ENCODE measurements around the gene GPR148. TPM values are rescaled to one million over a fixed set of nuclear protein-coding genes. Genes with fewer than 3 reads are reported as not detected.
A peak's percentile ranks its signal among the peaks of the same experiment; 100 is the strongest.
"Not testable (repeated sequence)": the region's sequence is repeated elsewhere in the genome, so short reads cannot be mapped to it uniquely, and the experiment has no call there.

The GPR148 gene, protein sequence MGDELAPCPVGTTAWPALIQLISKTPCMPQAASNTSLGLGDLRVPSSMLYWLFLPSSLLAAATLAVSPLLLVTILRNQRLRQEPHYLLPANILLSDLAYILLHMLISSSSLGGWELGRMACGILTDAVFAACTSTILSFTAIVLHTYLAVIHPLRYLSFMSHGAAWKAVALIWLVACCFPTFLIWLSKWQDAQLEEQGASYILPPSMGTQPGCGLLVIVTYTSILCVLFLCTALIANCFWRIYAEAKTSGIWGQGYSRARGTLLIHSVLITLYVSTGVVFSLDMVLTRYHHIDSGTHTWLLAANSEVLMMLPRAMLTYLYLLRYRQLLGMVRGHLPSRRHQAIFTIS
- not detected for total RNA-seq

DNA sequence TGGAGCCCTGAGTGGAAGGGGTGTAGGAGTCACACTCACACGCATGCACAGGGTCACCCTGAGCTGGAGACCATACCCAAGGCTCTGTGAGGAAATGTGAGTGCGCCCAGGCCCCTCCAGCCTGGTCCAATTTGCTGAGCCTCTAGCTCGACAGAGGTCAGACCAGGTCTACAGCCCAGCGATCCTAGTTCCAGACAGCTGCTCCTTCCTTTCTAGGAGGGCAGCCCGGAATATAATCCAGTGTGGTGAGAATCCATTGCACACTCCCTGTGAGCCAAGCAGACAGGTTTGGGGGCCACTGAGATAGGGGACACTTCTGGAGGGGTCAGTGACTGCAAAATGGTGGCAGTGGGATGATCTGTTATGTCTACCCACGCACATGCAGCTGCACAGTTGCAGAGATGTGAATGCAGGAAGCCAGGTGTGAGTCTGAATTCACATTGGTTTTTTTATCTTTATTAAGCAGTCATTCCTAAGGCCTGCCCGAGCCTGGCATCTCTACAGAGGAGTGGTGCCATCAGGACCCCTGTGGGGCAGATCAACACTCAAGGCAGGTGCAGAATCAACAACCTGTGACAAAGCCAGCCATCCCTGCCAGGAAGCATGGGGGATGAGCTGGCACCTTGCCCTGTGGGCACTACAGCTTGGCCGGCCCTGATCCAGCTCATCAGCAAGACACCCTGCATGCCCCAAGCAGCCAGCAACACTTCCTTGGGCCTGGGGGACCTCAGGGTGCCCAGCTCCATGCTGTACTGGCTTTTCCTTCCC lies at the start of gene GPR148:
Gene GPR148 (plus strand): TSS at position 522 of the 768 bp plus-strand sequence. CDS start 82 bp downstream, at position 604.
- Histone ChIP-seq H3K27ac (peak within 1 kb of the TSS in 2 of 4 donors; percentile 48 to 70), H3K27me3 (peaks cover 0 to 28% (median 0%) of the 10 kb centered on the region in 4 donors), H3K4me1 (peaks cover 14 to 19% (median 15%) of the 10 kb centered on the region in 3 donors), H3K4me3 (peak within 1 kb of the TSS in 3 of 4 donors; percentile 49 to 67 (median 52)), H3K36me3 (no peaks in the 10 kb centered on the region), H3K9me3 (no peaks in the 10 kb centered on the region)
- TF ChIP-seq CTCF (IDR thresholded peaks at IDR 0.05): no peak
- no peak for TF ChIP-seq POLR2A (IDR thresholded peaks at IDR 0.05)
- intact Hi-C loops (cut with DNase I): no loop called here
- 56 to 69% methylated on average over 3 to 5 of the region's 8 CpGs for WGBS, 2 donors
- no peak for DNase-seq

GRCh38 chr2:130692041-130692770 lies 36.7 kb upstream of the GPR148 start:
- H3K9me3 ChIP-seq; H3K27ac ChIP-seq; H3K4me3 ChIP-seq; H3K4me1 ChIP-seq; DNase-seq; intact Hi-C loops (cut with DNase I); H3K36me3 ChIP-seq: not testable (repeated sequence)
- 53 to 84% methylated on average over 3 to 6 of the region's 35 CpGs for WGBS, 2 donors
- peaks cover 0 to 15% (median 0%) of the 10 kb centered on the region in 4 donors for H3K27me3 ChIP-seq

- 0% methylated on average over 4 of the region's 37 CpGs; no CpG with 5 or more reads in 1 of the 2 donors for WGBS, 2 donors
- H3K27ac ChIP-seq; H3K9me3 ChIP-seq; intact Hi-C loops (cut with DNase I); H3K36me3 ChIP-seq; H3K4me3 ChIP-seq; H3K4me1 ChIP-seq; DNase-seq: not testable (repeated sequence)
- H3K27me3 ChIP-seq: peaks cover 0 to 15% (median 0%) of the 10 kb centered on the region in 4 donors
- peak in 1 of 6 experiments; percentile 32 for TF ChIP-seq CTCF (IDR thresholded peaks at IDR 0.05)
Observed at GRCh38 chr2:130693474-130693873, 35.4 kb upstream of the GPR148 start.

- H3K36me3 ChIP-seq; intact Hi-C loops (cut with DNase I); H3K4me3 ChIP-seq; H3K27ac ChIP-seq; H3K9me3 ChIP-seq; DNase-seq; H3K4me1 ChIP-seq; H3K27me3 ChIP-seq: not testable (repeated sequence)
- 70 to 92% methylated on average over 3 of the region's 3 CpGs for WGBS, 2 donors
Observed at GRCh38 chr2:130703250-130703649, 25.6 kb upstream of the GPR148 start.

GRCh38 chr2:130714795-130715194 lies 14.1 kb upstream of the GPR148 start:
- H3K36me3 ChIP-seq; intact Hi-C loops (cut with DNase I); H3K27ac ChIP-seq; H3K4me3 ChIP-seq; DNase-seq; H3K27me3 ChIP-seq; H3K9me3 ChIP-seq; H3K4me1 ChIP-seq: not testable (repeated sequence)
- WGBS, 2 donors: no CpG with 5 or more reads among the region's 2 CpGs

GRCh38 chr2:130720036-130720435 lies 8.8 kb upstream of the GPR148 start:
- no peak overlapping the region for H3K4me3 ChIP-seq
- H3K27ac ChIP-seq: no peak overlapping the region
- 51 to 73% methylated on average over 3 to 4 of the region's 8 CpGs for WGBS, 2 donors
- TF ChIP-seq CTCF (IDR thresholded peaks at IDR 0.05) (no peak), POLR2A (IDR thresholded peaks at IDR 0.05) (no peak)
- H3K9me3 ChIP-seq: no peaks in the 10 kb centered on the region
- peaks cover 0 to 22% (median 0%) of the 10 kb centered on the region in 4 donors for H3K27me3 ChIP-seq
- no peak for DNase-seq
- H3K36me3 ChIP-seq: no peaks in the 10 kb centered on the region
- intact Hi-C loops (cut with DNase I): no loop called here
- H3K4me1 ChIP-seq: peaks cover 0 to 4% (median 0%) of the 10 kb centered on the region in 3 donors
